Raji (cell line): Measurements from ENCODE around the gene MCRIP1.

Source experiments
- POLR2A ChIP-seq: IDR thresholded peaks from 2 replicates; pipeline ENCODE4 v1.6.1; 2011; ENCODE audit warnings: low read depth, low read length, control low read depth; ENCODE audit not compliant: insufficient read depth

MCRIP1 gene

DNA sequence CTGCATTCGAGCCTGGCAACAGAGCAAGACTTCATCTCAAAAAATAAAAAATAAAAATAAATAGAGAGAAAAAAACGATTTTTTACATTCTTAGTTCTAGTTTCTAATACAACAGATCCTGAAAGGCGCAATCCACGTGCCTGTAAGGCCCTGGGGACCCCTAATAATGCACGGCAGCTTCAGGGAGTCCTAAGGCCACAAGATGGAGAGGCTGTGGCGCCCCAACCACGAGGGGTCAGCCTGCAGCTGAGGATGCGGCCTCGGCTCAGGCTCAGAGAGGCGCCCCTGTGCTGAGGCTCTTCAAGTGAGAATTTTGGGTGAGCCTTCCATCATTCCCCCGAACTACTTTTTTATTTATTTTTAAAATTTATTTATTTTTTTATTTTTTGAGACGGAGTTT is 16.4 kb upstream of the MCRIP1 start:
- TF ChIP-seq POLR2A = no peak

GRCh38 chr17:81846743-81847689 is 13.9 kb upstream of the MCRIP1 start:
- no peak for TF ChIP-seq POLR2A

- no peak for TF ChIP-seq POLR2A
Observed at GRCh38 chr17:81845881-81846742, 13.0 kb upstream of the MCRIP1 start.

DNA sequence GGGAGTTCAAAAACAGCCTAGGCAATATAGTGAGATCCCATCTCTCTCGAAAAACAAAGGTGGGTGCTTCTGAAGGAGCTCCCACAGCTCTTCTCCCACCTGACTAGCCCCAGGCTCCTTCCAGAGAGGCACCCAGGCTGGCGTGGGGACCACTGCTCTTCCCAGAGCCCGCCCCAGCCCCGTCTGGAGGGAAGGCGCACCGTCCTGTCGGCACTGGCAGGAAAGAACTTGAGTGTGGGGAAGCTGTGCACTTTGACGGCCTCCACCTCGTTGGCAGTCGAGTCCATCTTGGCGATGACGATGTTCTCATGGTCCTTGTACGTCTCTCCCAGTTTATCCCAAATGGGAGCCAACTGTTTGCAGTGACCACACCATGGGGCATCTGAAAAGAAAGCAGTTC is 12.3 kb upstream of the MCRIP1 start:
- TF ChIP-seq POLR2A = no peak

- no peak for TF ChIP-seq POLR2A
Observed at GRCh38 chr17:81844887-81845286, 11.8 kb upstream of the MCRIP1 start.

DNA sequence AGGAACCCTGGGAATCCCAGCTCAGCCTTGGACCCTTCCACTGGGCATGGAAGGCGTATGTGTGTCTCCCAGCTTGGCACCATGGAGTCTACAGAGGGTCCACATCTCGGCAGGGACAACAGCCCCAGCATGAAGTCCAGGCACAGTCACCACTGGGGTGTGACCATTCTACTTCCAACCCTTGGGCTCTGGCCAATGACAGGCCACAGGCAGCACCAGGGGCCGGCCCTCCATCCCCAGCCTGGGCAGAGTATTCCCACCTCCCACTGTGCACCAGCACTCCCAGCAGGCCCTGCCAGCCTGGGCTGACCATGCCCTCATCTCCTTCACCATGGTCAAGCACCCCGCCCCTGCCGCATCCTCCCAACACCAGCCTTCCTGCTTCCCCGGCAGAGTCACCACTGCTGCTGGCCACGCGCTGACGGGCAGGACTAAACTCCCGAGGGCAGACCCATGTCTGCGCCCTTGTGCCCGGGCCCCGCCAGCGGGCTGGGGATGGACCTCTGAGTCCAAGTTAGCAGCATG is 11.3 kb upstream of the MCRIP1 start:
- no peak for TF ChIP-seq POLR2A

GRCh38 chr17:81843713-81844326 is 10.7 kb upstream of the MCRIP1 start:
- TF ChIP-seq POLR2A = no peak

DNA sequence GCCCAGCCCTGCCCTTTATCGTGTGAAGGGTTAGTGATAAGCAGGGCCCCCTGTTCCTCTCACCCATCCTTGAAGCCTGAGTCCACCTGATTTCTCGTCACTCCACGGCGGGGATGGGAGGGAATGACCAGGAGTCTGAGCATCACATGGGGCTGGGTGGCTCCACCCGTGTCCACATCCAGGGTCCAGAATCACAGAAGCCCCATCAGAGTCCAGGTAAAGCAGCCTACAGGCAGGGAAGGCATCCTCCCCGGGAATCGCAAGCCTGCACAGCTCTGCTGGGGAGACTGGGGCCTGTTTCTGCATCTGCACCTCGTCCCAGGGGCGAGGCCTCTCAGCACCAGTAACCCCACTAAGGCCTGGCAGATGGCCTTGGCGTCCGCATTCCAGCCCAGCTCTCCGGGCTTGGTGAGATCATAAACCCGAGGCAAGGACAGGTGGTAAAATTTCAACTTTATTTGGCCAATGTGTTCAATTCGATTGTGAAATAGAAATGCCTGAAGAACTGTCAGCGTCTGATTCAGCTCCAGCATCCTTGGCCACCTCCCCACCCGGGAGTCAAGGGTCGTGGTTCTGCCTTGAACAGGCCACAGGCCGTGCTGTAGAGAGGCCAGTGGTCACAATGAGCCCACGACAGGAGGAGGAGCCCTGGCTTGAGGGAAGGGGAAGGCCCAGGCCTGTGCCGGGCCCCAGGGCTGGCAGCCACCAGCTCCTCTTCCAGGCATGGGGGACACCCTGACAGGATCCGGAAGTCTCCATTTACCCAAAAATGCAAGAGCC is 9.8 kb upstream of the MCRIP1 start:
- no peak for TF ChIP-seq POLR2A

GRCh38 chr17:81842378-81842724 is 9.3 kb upstream of the MCRIP1 start:
- no peak for TF ChIP-seq POLR2A

GRCh38 chr17:81841866-81842265 is 8.8 kb upstream of the MCRIP1 start:
- no peak for TF ChIP-seq POLR2A

- no peak for TF ChIP-seq POLR2A
Observed at GRCh38 chr17:81840826-81841778, 8.0 kb upstream of the MCRIP1 start.

- TF ChIP-seq POLR2A = no peak
Observed at GRCh38 chr17:81839301-81839700, 6.2 kb upstream of the MCRIP1 start.

DNA sequence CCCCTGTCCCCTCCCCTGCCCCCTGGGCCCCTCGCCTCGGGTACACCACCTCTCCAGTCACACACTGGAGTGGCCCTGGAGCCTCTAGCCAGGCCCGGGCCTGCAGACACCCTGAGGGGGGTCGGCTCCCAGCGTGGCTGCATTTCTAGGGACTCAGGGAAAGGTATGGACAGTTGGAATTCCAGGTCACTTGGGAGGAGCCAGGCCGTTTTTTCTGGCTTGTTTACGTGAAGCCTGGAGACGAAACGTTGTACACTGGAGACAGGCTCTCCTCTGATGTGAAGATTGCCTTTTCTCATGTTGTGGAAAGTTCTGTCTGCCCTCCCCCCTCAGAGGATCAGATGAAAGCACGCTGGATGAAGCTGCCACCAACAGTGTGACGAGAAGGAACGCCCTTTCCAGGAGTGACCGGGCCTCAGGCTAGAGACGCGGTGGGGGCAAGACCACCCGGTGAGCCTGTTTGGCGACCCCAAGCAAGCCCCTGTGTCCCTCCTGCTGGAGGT is 5.7 kb upstream of the MCRIP1 start:
- no peak for TF ChIP-seq POLR2A
